Prostate gland (tissue), 2 donors: Measurements from ENCODE around the gene REC114. TPM values are rescaled to one million over a fixed set of nuclear protein-coding genes. Genes with fewer than 3 reads are reported as not detected.

Experiments used
- DNase-seq: peaks from one replicate; pipeline ENCODE4 v3.0.0-alpha.2; 2019; ENCODE audit warnings: low spot score
- H3K27ac ChIP-seq, 2 donors: fragments of 200-600 bp; sonication (generic); 2 replicates each; pipeline ENCODE4 v1.5.1; 2017 to 2019
- H3K27me3 ChIP-seq: fragments of 200-600 bp; sonication (generic); replicated peaks from 2 replicates; pipeline ENCODE4 v1.5.1; 2019; ENCODE audit not compliant: insufficient read depth
- H3K36me3 ChIP-seq, 2 donors: fragments of 200-600 bp; sonication (generic); 1 replicate in 1 of 2; 2 replicates in 1 of 2; pipeline versions ENCODE4 v1.5.1 to v1.8.1; 2017 to 2019
- H3K4me1 ChIP-seq: fragments of 200-600 bp; sonication (generic); replicated peaks from 2 replicates; pipeline ENCODE4 v1.5.1; 2019
- H3K4me3 ChIP-seq, 2 donors: fragments of 200-600 bp; sonication (generic); 2 replicates each; pipeline ENCODE4 v1.5.1; 2017 to 2019
- H3K9me3 ChIP-seq: fragments of 200-600 bp; sonication (generic); 2 replicates; pipeline ENCODE4 v1.5.1; 2017
- POLR2A ChIP-seq: fragments of 450-650 bp; IDR thresholded peaks from one replicate; pipeline ENCODE4 v1.6.1; 2016; ENCODE audit warnings: antibody characterized with exemption, mild to moderate bottlenecking
- POLR2AphosphoS5 ChIP-seq: sonication (generic); formaldehyde crosslinking; IDR thresholded peaks from one replicate; pipeline ENCODE4 v1.6.1; 2017; ENCODE audit warnings: antibody characterized with exemption
- WGBS: methylation state at CpG from one replicate; pipeline ENCODE4 v1.1.5; 2018; 5-methylcytosine and 5-hydroxymethylcytosine counted together
- intact Hi-C: fragments of 100-400 bp; cut with DNase I; formaldehyde crosslinking; loops from one replicate; pipeline ENCODE4 v1.14.2; 2022
- total RNA-seq, 2 donors: library from RNA; depleted of rRNA; stranded (reverse); fragments of >200 nt; gene quantifications; one replicate each; pipeline ENCODE4 v1.1.0, GENCODE V29; 2016
- TF ChIP-seq, protein P1 (sequence below), 4 experiments: fragments of 200-600 bp in 2 of 4; fragments of 450-650 bp in 2 of 4; sonication (generic) in 2 of 4; IDR thresholded peaks; 1 replicate in 3 of 4; 2 replicates in 1 of 4; pipeline ENCODE4 v1.5.1; 2016 to 2019; ENCODE audit warnings: antibody characterized with exemption in 4 of 4, mild to moderate bottlenecking in 2 of 4, moderate library complexity in 2 of 4

REC114 gene
- total RNA-seq, 2 donors from 2014 or later = 7.5 TPM; not detected in 1

DNA sequence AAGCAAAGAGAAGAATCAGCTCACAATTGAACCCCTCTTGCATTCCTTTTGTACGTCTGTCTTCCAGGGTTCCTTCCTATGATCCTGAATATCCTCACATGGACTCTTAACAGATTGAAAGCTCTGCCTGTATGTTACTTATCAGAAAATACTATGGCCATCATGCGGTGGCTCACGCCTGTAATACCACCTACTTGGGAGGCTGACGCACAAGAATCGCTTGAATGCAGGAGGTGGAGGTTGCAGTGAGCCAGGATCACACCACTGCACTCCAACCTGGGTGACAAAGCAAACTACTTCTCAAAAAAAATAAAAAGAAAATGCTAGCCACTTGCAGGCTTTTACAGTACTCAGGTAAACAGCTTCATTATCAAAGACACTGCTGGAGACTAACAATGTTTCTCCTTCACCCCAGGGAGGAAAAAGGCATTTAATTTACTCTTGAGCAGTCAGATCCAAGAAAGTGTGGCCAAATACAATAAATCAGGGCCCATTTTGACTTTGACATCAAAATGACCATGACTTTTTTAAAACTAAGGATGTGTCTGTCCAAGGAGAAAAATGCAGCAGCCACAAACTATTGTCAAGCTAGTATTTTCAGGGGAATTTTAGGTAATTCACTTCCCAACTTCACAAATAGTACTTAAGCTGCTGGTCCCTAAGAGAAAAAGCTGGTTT is 162.9 kb downstream of the REC114 start:
- H3K4me3 ChIP-seq = no peak overlapping the region
- WGBS = 87% methylated on average over 5 of the region's 5 CpGs
- intact Hi-C loops = no loop called here
- H3K4me1 ChIP-seq = peaks cover 12% of the 10 kb centered on the region
- no peaks in the 10 kb centered on the region for H3K36me3 ChIP-seq
- no peaks in the 10 kb centered on the region for H3K9me3 ChIP-seq
- no peak for DNase-seq
- no peak for TF ChIP-seq POLR2A
- TF ChIP-seq POLR2AphosphoS5 = no peak
- TF ChIP-seq, protein P1, sequence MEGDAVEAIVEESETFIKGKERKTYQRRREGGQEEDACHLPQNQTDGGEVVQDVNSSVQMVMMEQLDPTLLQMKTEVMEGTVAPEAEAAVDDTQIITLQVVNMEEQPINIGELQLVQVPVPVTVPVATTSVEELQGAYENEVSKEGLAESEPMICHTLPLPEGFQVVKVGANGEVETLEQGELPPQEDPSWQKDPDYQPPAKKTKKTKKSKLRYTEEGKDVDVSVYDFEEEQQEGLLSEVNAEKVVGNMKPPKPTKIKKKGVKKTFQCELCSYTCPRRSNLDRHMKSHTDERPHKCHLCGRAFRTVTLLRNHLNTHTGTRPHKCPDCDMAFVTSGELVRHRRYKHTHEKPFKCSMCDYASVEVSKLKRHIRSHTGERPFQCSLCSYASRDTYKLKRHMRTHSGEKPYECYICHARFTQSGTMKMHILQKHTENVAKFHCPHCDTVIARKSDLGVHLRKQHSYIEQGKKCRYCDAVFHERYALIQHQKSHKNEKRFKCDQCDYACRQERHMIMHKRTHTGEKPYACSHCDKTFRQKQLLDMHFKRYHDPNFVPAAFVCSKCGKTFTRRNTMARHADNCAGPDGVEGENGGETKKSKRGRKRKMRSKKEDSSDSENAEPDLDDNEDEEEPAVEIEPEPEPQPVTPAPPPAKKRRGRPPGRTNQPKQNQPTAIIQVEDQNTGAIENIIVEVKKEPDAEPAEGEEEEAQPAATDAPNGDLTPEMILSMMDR (IDR thresholded peaks at IDR 0.05) = no peak
- H3K27me3 ChIP-seq = no peaks in the 10 kb centered on the region
- no peak overlapping the region for H3K27ac ChIP-seq

DNA sequence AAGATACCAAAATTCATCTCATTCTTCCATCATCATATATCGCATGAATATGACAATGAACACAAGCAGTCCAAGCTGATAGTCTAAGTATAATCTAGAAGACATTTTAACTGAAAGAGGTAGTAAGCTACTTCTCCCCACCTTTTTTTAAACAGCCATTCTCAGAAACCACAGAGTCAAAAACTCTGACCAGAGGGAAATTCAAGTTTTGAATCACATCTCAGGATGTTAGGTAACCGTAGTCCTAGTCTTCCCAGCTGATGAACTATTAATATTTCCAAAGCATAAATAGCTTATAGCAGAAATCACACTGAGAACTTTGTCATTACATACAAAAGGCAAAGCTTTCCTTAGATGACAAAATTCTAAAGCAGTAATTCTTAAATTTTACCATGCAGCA is 164.4 kb downstream of the REC114 start:
- Histone ChIP-seq H3K9me3 (no peaks in the 10 kb centered on the region), H3K4me1 (peaks cover 2% of the 10 kb centered on the region), H3K27ac (no peak overlapping the region), H3K36me3 (no peaks in the 10 kb centered on the region), H3K4me3 (no peak overlapping the region), H3K27me3 (no peaks in the 10 kb centered on the region)
- DNase-seq = no peak
- intact Hi-C loops = no loop called here
- TF ChIP-seq POLR2AphosphoS5 (no peak), POLR2A (no peak)
- TF ChIP-seq, protein P1 (IDR thresholded peaks at IDR 0.05) = no peak
- WGBS = 53% methylated on average over 2 of the region's 2 CpGs

DNA sequence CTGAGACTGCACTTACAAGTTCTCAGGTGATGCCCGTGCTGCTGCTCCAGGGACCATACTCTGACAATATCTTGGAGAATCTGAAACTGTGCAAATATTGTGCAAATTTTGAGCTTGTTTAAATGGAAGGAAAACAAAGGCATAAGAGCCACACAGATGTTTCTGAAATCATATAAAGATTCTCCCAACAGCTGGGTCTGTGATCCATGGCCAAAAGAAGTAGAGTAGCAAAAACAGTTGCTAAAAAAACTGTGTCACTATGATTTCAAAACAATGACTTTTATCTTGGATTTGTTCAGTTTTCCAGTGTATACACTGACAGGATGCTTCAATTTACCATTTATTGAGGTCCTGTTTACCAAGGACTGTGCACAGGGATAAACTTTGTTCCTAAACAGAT is 164.9 kb downstream of the REC114 start:
- intact Hi-C loops = no loop called here
- no peaks in the 10 kb centered on the region for H3K9me3 ChIP-seq
- no peaks in the 10 kb centered on the region for H3K36me3 ChIP-seq
- H3K27ac ChIP-seq = no peak overlapping the region
- DNase-seq = no peak
- TF ChIP-seq, protein P1 (IDR thresholded peaks at IDR 0.05) = no peak
- H3K4me3 ChIP-seq = no peak overlapping the region
- WGBS = 29% methylated on average over 1 of the region's 1 CpG
- no peaks in the 10 kb centered on the region for H3K27me3 ChIP-seq
- H3K4me1 ChIP-seq = no peaks in the 10 kb centered on the region

DNA sequence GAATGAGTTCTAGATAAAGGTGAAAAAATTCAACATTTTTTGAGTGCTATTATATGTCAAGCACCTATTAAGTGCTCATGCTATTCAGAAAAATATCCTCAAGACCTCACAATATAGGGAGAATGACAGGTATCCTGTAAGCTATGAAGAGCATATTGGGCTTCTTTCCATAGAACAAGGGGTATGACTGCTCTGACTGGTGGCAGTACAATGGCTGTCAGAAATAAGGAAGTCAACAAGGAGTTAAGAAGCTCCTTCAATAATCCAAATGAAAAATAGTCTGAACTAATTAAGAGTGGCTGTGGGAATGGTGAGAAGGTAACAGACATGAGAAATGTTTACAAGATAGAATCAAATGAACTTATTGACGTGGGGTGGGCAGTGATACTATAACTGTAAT is 165.5 kb downstream of the REC114 start:
- Histone ChIP-seq H3K36me3 (no peaks in the 10 kb centered on the region), H3K27ac (no peak overlapping the region), H3K4me3 (no peak overlapping the region), H3K9me3 (no peaks in the 10 kb centered on the region), H3K27me3 (no peaks in the 10 kb centered on the region), H3K4me1 (no peaks in the 10 kb centered on the region)
- no peak for TF ChIP-seq POLR2AphosphoS5
- TF ChIP-seq, protein P1 (IDR thresholded peaks at IDR 0.05) = no peak
- TF ChIP-seq POLR2A = no peak
- DNase-seq = no peak
- 57% methylated on average over 1 of the region's 1 CpG for WGBS
- intact Hi-C loops = no loop called here

DNA sequence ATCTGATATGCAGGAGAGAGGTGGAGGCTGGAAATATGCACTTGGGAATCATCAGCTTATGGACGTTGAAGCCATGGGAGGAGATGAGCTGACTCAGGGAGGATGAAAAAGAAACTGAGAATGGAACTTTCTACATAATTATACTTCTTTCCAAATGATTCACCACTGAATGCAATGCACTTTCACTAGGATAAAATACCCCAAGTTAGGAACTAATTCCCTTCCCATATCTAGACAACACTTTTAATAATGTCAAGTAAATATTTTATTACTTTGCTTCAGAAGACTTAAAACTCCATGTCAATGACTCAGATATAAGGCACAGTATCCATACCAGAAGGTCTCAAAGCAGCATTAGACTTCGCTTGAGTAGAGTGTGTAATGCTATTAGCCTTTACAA is 166.0 kb downstream of the REC114 start:
- Histone ChIP-seq H3K4me1 (no peaks in the 10 kb centered on the region), H3K4me3 (no peak overlapping the region), H3K27ac (no peak overlapping the region), H3K36me3 (no peaks in the 10 kb centered on the region), H3K27me3 (no peaks in the 10 kb centered on the region), H3K9me3 (no peaks in the 10 kb centered on the region)
- no peak for DNase-seq
- 73% methylated on average over 2 of the region's 2 CpGs for WGBS
- TF ChIP-seq POLR2A = no peak
- TF ChIP-seq POLR2AphosphoS5 = no peak
- TF ChIP-seq, protein P1 (IDR thresholded peaks at IDR 0.05) = no peak
- intact Hi-C loops = no loop called here
